ENCODE results near the gene CLK4.
A peak's percentile ranks its signal among the peaks of the same experiment; 100 is the strongest.

The CLK4 gene

GRCh38 chr5:178590141-178590923, 36.5 kb downstream of the CLK4 start, which contains the start of gene COL23A1:
Gene COL23A1, minus strand, starts transcription at chr5:178590393.
- intact Hi-C loops (cut with DNase I) = no loop called here
- peak in 39 of 42 donors; percentile 11 to 68 (median 39) for DNase-seq

- peak in 7 of 42 donors; percentile 7 to 43 (median 18) for DNase-seq
- intact Hi-C loops (cut with DNase I) = loop anchor here (10.0 kb wide), 1 partner anchor 305 kb away; no protein-coding TSS in a partner anchor
These were observed 37.4 kb downstream of the CLK4 start for GRCh38 chr5:178589180-178590140.

- DNase-seq = no peak
- intact Hi-C loops (cut with DNase I) = loop anchor here (10.0 kb wide), 1 partner anchor 304 kb away; no protein-coding TSS in a partner anchor
These were observed 38.1 kb downstream of the CLK4 start for GRCh38 chr5:178588769-178589168.

GRCh38 chr5:178587763-178588611, 38.9 kb downstream of the CLK4 start:
- DNase-seq = no peak
- intact Hi-C loops (cut with DNase I) = loop anchor here (10.0 kb wide), 1 partner anchor 303 kb away; no protein-coding TSS in a partner anchor

- intact Hi-C loops (cut with DNase I) = loop anchor here (10.0 kb wide), 1 partner anchor 302 kb away; no protein-coding TSS in a partner anchor
- DNase-seq = no peak
These were observed 40.5 kb downstream of the CLK4 start for GRCh38 chr5:178586396-178586795.

- intact Hi-C loops (cut with DNase I) = loop anchor here (10.0 kb wide), 1 partner anchor 301 kb away; no protein-coding TSS in a partner anchor
- DNase-seq = peak in 24 of 42 donors; percentile 20 to 80 (median 38)
These were observed 41.4 kb downstream of the CLK4 start for GRCh38 chr5:178585421-178585820.

- DNase-seq = peak in 1 of 42 donors; percentile 8
- intact Hi-C loops (cut with DNase I) = loop anchor here (10.0 kb wide), 1 partner anchor 298 kb away; no protein-coding TSS in a partner anchor
These were observed 43.6 kb downstream of the CLK4 start for GRCh38 chr5:178583279-178583678.

- DNase-seq = peak in 1 of 42 donors; percentile 13
- intact Hi-C loops (cut with DNase I) = loop anchor here (10.0 kb wide), 1 partner anchor 297 kb away; no protein-coding TSS in a partner anchor
These were observed 44.6 kb downstream of the CLK4 start for GRCh38 chr5:178582291-178582690.

- DNase-seq = no peak
- intact Hi-C loops (cut with DNase I) = loop anchor here (10.0 kb wide), 1 partner anchor 297 kb away; no protein-coding TSS in a partner anchor
These were observed 45.2 kb downstream of the CLK4 start for GRCh38 chr5:178581621-178582020.

GRCh38 chr5:178580271-178580955, 46.4 kb downstream of the CLK4 start:
- DNase-seq = peak in 2 of 42 donors; percentile 10 to 22
- intact Hi-C loops (cut with DNase I) = loop anchor here (10.0 kb wide), 1 partner anchor 296 kb away; no protein-coding TSS in a partner anchor

- peak in 2 of 42 donors; percentile 2 to 18 for DNase-seq
These were observed 48.9 kb downstream of the CLK4 start for GRCh38 chr5:178577944-178578343.

GRCh38 chr5:178577376-178577839, 49.4 kb downstream of the CLK4 start:
- intact Hi-C loops (cut with DNase I) = no loop called here
- peak in 3 of 42 donors; percentile 7 to 39 (median 19) for DNase-seq

More at GRCh38 chr5:178577944-178578343, 48.9 kb downstream of the CLK4 start:
- intact Hi-C loops (cut with DNase I) = no loop called here

GRCh38 chr5:178576591-178577351, 50.1 kb downstream of the CLK4 start:
- peak in 4 of 42 donors; percentile 5 to 38 (median 24) for DNase-seq
- intact Hi-C loops (cut with DNase I) = no loop called here

- intact Hi-C loops (cut with DNase I) = no loop called here
- peak in 2 of 42 donors; percentile 18 to 34 for DNase-seq
These were observed 53.6 kb downstream of the CLK4 start for GRCh38 chr5:178573216-178573615.

- no peak for DNase-seq
- intact Hi-C loops (cut with DNase I) = no loop called here
These were observed 54.2 kb downstream of the CLK4 start for GRCh38 chr5:178572617-178573016.

GRCh38 chr5:178569485-178569884, 57.4 kb downstream of the CLK4 start:
- DNase-seq = no peak
- intact Hi-C loops (cut with DNase I) = no loop called here

Data from head of caudate nucleus (tissue), 42 donors.